ENCODE measurements around the gene IL17RB. TPM values are rescaled to one million over a fixed set of nuclear protein-coding genes. Genes with fewer than 3 reads are reported as not detected.

Gene IL17RB
- total RNA-seq, 1 donor from 2014 or later, result 10.5 TPM

- TF ChIP-seq CTCF (conservative IDR thresholded peaks at IDR 0.05), result no peak
- H3K27ac Mint-ChIP-seq, result no peak overlapping the region
- H3K36me3 Mint-ChIP-seq, result no peaks in the 10 kb centered on the region
- H3K27me3 Mint-ChIP-seq, result no peaks in the 10 kb centered on the region
- no peak for DNase-seq (ENCODE audit: extremely low spot score, unreplicated experiment)
- no peaks in the 10 kb centered on the region for H3K9me3 Mint-ChIP-seq
- no peak overlapping the region for H3K4me3 Mint-ChIP-seq
- peaks cover 4% of the 10 kb centered on the region for H3K4me1 Mint-ChIP-seq (ENCODE audit: unreplicated experiment)
Observed at GRCh38 chr3:53819163-53819868, 27.1 kb upstream of the IL17RB start.

- Mint-ChIP-seq H3K36me3 (no peaks in the 10 kb centered on the region), H3K27me3 (no peaks in the 10 kb centered on the region), H3K4me1 (ENCODE audit: unreplicated experiment) (peaks cover 7% of the 10 kb centered on the region), H3K4me3 (no peak overlapping the region), H3K9me3 (no peaks in the 10 kb centered on the region), H3K27ac (no peak overlapping the region)
- no peak for TF ChIP-seq CTCF (conservative IDR thresholded peaks at IDR 0.05)
- no peak for DNase-seq (ENCODE audit: extremely low spot score, unreplicated experiment)
Observed at GRCh38 chr3:53820084-53820483, 26.3 kb upstream of the IL17RB start.

- H3K9me3 Mint-ChIP-seq, result no peaks in the 10 kb centered on the region
- H3K4me1 Mint-ChIP-seq (ENCODE audit: unreplicated experiment), result peaks cover 7% of the 10 kb centered on the region
- H3K27me3 Mint-ChIP-seq, result no peaks in the 10 kb centered on the region
- no peaks in the 10 kb centered on the region for H3K36me3 Mint-ChIP-seq
- H3K27ac Mint-ChIP-seq, result no peak overlapping the region
- TF ChIP-seq CTCF (conservative IDR thresholded peaks at IDR 0.05), result no peak
- H3K4me3 Mint-ChIP-seq, result no peak overlapping the region
- DNase-seq (ENCODE audit: extremely low spot score, unreplicated experiment), result peak; percentile 58
Observed at GRCh38 chr3:53820756-53821580, 25.4 kb upstream of the IL17RB start.

GRCh38 chr3:53821631-53822121 lies 24.7 kb upstream of the IL17RB start:
- H3K36me3 Mint-ChIP-seq, result no peaks in the 10 kb centered on the region
- no peak for DNase-seq (ENCODE audit: extremely low spot score, unreplicated experiment)
- H3K27me3 Mint-ChIP-seq, result no peaks in the 10 kb centered on the region
- H3K4me1 Mint-ChIP-seq (ENCODE audit: unreplicated experiment), result peaks cover 7% of the 10 kb centered on the region
- H3K9me3 Mint-ChIP-seq, result no peaks in the 10 kb centered on the region
- peak overlapping the region; percentile 36 for H3K27ac Mint-ChIP-seq
- no peak overlapping the region for H3K4me3 Mint-ChIP-seq
- no peak for TF ChIP-seq CTCF (conservative IDR thresholded peaks at IDR 0.05)

- no peaks in the 10 kb centered on the region for H3K36me3 Mint-ChIP-seq
- no peak overlapping the region for H3K4me3 Mint-ChIP-seq
- H3K27me3 Mint-ChIP-seq, result no peaks in the 10 kb centered on the region
- no peak overlapping the region for H3K27ac Mint-ChIP-seq
- TF ChIP-seq CTCF (conservative IDR thresholded peaks at IDR 0.05), result no peak
- DNase-seq (ENCODE audit: extremely low spot score, unreplicated experiment), result no peak
- H3K9me3 Mint-ChIP-seq, result no peaks in the 10 kb centered on the region
- peaks cover 7% of the 10 kb centered on the region for H3K4me1 Mint-ChIP-seq (ENCODE audit: unreplicated experiment)
Observed at GRCh38 chr3:53822331-53822741, 24.0 kb upstream of the IL17RB start.

All from type B pancreatic cell (in vitro differentiated cells).